ENCODE measurements around the gene SLITRK2.

GRCh38 chrX:145816601-145817315 lies 871 bp upstream of the SLITRK2 start:
- TF ChIP-seq CTCF (conservative IDR thresholded peaks at IDR 0.05; ENCODE audit: low read depth, low read length) (no peak), EZH2 (IDR thresholded peaks at IDR 0.05; ENCODE audit: low read length, unreplicated experiment) (no peak), EZH2phosphoT487 (IDR thresholded peaks at IDR 0.05; ENCODE audit: borderline replicate concordance, low read length) (no peak)
